ENCODE measurements around the gene NPR2.
A peak's percentile ranks its signal among the peaks of the same experiment; 100 is the strongest.

Gene NPR2

GRCh38 chr9:35801328-35802128 lies 10.1 kb downstream of the NPR2 start:
- no peak for DNase-seq

GRCh38 chr9:35806101-35806500 lies 14.7 kb downstream of the NPR2 start:
- no peak for DNase-seq

- DNase-seq, result no peak
Observed at GRCh38 chr9:35808433-35808832, 17.0 kb downstream of the NPR2 start.

GRCh38 chr9:35810122-35810521 lies 18.7 kb downstream of the NPR2 start:
- no peak for DNase-seq

GRCh38 chr9:35811381-35812024 lies 20.1 kb downstream of the NPR2 start:
- no peak for DNase-seq

GRCh38 chr9:35812025-35812602 lies 20.7 kb downstream of the NPR2 start, which contains the start of gene SPAG8:
Gene SPAG8 (minus strand): TSS chr9:35812262. CDS start chr9:35812147, 115 bp downstream.
- DNase-seq, result peak; percentile 92

GRCh38 chr9:35813434-35814105 lies 22.2 kb downstream of the NPR2 start:
- no peak for DNase-seq

- peak; percentile 58 for DNase-seq
Observed at GRCh38 chr9:35814106-35814840, 22.9 kb downstream of the NPR2 start.

- peak; percentile 98 for DNase-seq
Observed at GRCh38 chr9:35814841-35815543, 23.6 kb downstream of the NPR2 start, which contains the start of gene HINT2. Gene HINT2 (minus strand): TSS chr9:35815042. CDS start chr9:35814979, 63 bp downstream.

GRCh38 chr9:35816708-35817107 lies 25.3 kb downstream of the NPR2 start:
- DNase-seq, result no peak

- no peak for DNase-seq
Observed at GRCh38 chr9:35818341-35818740, 26.9 kb downstream of the NPR2 start.

- no peak for DNase-seq
Observed at GRCh38 chr9:35820076-35820475, 28.7 kb downstream of the NPR2 start.

- no peak for DNase-seq
Observed at GRCh38 chr9:35822926-35823325, 31.5 kb downstream of the NPR2 start.

- peak; percentile 72 for DNase-seq
Observed at GRCh38 chr9:35826071-35826701, 34.8 kb downstream of the NPR2 start.

GRCh38 chr9:35827486-35827885 lies 36.1 kb downstream of the NPR2 start:
- DNase-seq, result no peak

GRCh38 chr9:35828716-35829083 lies 37.3 kb downstream of the NPR2 start, which contains the start of gene FAM221B:
Gene FAM221B (minus strand): TSS chr9:35828732. CDS start chr9:35826161, 2,571 bp downstream.
- no peak for DNase-seq

- peak; percentile 94 for DNase-seq
Observed at GRCh38 chr9:35829084-35829763, 37.8 kb downstream of the NPR2 start, which contains the start of gene TMEM8B. Gene TMEM8B (plus strand): TSS chr9:35829228. CDS start chr9:35829448, 220 bp downstream.

- no peak for DNase-seq
Observed at GRCh38 chr9:35829764-35830096, 38.3 kb downstream of the NPR2 start.

- DNase-seq, result no peak
Observed at GRCh38 chr9:35831040-35831439, 39.6 kb downstream of the NPR2 start.

GRCh38 chr9:35832814-35833213 lies 41.4 kb downstream of the NPR2 start:
- no peak for DNase-seq

Data from suppressor macrophage treated with lipopolysaccharide for 4 hours (primary cell).